8988T (cell line): ENCODE measurements around the gene ANKRD55.
"Not testable (repeated sequence)": the region's sequence is repeated elsewhere in the genome, so short reads cannot be mapped to it uniquely, and the experiment has no call there.

Source experiments
- DNase-seq: peaks from one replicate; pipeline ENCODE4 v3.0.0; 2011

The ANKRD55 gene

GRCh38 chr5:56166671-56167385 is 66.3 kb downstream of the ANKRD55 start:
- no peak for DNase-seq

DNA sequence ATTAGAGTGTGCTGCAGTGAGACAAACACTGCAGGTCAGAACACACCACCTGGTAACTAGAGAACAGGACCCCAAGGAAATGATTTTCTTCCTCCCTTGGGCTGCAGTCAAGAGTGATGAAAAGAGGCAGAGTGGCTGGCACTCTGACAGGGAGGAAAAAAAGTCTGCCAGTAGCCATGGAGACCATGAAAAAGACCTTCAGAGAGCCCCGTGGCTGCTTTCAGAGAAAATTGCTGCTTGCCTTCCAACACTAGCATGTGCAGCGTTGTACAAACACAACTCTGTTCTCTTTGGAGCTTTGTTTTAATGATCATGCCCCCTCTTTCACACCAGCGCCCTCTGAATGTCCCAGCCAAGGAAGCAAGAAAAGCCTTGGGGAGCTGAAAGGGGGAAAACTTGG is 68.8 kb downstream of the ANKRD55 start:
- no peak for DNase-seq

DNA sequence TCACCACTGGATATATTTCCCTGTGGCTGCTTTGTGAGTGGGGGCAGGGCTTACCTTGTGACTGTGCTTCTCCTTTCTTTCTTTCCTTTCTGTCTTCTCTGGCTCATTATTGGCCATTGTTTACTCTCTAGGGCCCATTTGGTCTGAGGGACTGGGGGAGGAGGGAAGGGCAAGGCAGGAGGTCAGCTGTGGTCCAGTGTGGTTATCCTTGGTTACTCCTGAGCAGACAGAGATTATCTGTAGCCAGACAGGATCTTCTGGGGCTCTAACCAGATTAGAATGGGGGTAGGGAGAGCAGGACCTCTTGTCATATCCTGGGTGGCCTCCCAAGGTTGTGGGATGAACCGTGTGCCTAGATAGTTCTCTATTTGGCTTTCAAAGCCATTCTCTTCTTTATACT is 71.2 kb downstream of the ANKRD55 start:
- no peak for DNase-seq

- DNase-seq: no peak
Observed at GRCh38 chr5:56161439-56161823, 71.7 kb downstream of the ANKRD55 start.

DNA sequence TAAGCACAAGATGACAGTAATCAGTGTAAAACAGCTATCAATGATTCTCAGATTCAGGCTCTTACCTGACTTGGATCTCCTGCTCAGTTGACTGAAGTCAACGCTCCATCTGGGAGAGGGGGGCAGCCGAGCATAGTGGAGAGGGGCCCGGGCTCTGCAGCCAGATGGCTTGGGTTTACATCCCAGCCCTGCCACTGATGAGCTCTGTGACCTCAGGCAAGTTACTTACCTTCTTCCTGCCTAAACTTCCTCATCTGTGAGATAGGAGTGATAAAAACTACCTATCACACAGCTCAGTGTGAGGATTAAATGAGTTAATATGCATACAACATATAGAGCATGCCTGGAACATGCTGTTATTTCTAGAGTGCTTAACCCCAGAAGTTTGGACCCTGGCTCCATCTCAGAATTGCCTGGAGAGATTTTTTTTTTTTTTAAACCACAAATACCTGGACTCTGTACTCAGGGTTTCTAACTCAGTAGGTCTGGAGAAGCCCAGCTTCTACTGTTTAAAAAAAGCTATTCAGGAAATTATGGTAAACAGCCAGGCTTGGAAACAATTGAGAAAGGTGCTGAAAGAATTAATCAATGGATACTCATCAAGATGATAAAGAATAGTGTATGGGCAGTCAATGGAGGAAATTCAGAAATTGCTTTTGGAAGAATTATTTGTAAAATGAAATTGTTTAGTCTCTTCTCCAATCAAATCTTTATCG is 72.2 kb downstream of the ANKRD55 start:
- no peak for DNase-seq

GRCh38 chr5:56159521-56159947 is 73.6 kb downstream of the ANKRD55 start:
- no peak for DNase-seq

- DNase-seq: no peak
Observed at GRCh38 chr5:56158331-56158960, 74.7 kb downstream of the ANKRD55 start.

DNA sequence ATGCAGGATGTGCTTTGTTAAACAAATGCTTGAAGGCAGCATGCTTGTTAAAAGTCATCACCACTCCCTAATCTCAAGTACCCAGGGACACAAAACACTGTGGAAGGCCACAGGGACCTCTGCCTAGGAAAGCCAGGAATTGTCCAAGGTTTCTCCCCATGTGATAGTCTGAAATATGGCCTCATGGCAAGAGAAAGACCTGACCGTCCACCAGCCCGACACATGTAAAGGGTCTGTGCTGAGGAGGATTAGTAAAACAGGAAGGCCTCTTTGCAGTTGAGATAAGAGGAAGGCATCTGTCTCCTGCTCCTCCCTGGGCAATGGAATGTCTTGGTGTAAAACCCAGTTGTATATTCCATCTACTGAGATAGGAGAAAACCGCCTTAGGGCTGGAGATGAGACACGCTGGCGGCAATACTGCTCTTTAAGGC is 75.9 kb downstream of the ANKRD55 start:
- not testable (repeated sequence) for DNase-seq

DNA sequence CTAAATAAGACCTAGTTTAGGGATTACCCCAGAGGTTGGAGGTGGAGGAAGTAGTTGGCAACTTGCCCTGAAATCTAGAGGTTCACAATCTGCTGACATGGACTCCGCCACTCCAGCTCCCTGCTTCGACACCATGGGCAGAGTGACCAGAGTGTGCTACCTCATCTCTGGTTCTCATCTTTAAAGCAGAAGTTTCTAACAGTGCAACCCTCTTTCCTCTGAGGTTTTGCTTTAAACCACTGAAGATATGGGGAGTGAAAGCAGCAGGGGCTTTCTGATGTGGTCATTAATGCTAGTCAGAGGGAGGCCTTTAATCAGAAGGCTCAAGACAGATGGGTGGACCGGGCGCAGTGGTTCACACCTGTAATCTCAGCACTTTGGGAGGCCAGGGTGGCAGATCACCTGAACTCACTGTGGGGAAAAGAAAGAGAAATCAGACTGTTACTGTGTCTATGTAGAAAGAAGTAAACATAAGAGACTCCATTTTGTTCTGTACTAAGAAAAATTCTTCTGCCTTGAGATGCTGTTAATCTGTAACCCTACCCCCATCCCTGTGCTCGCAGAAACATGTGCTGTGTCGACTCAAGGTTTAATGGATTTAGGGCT is 76.4 kb downstream of the ANKRD55 start:
- DNase-seq: not testable (repeated sequence)

GRCh38 chr5:56155992-56156584 is 77.0 kb downstream of the ANKRD55 start:
- DNase-seq: no peak

DNA sequence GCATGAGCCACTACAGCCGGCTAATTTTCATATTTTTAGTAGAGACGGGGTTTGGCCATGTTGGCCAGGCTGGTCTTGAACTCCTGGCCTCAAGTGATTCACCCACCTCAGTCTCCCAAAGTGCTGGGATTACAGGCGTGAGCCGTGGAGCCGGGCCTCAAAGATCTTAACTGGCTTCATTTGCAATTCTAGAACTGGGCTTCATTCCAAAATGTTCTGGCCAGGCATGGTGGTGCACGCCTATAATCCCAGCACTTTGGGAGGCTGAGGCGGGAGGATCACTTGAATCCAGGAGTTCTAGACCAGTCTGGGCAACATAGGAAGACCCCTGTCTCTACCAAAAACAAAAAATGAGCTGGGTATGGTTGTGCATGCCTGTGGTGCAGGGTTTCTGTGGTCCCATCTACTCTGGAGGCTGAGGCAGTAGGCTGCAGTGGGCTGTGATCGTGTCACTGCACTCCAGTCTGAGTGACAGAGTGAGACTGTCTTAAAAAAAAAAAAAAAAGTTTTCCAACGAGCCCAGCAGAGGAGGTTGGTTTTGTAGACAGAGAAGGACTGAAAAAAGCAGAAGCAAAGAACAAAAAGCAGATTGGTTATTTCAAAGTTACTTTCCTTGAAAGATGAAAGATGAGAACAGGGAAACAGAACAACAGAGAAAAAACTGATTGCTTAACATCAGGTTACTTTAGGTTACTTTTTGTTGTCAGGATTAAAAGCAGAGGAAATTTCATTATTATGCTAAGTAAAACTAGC is 78.2 kb downstream of the ANKRD55 start:
- no peak for DNase-seq

DNA sequence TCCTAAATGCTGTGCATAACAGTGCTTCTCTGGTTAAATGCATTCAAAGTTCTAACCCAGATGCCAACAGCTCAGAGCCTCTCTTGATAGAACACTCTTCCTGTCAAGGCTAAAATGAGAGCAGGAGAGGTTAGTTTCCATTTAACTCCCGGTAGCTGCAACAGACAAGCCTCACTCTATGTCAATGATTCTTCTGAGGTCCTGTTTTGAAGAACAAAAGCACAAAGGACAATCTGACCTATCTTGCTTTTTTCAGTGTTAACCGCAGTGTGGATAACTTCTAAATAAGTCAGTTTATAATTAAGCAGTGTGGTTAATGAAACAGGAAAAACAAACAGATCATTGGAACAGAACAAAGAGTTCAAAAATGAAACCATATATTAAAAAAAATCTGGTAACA is 80.7 kb downstream of the ANKRD55 start:
- DNase-seq: no peak

GRCh38 chr5:56150756-56151155 is 82.4 kb downstream of the ANKRD55 start:
- DNase-seq: not testable (repeated sequence)

DNA sequence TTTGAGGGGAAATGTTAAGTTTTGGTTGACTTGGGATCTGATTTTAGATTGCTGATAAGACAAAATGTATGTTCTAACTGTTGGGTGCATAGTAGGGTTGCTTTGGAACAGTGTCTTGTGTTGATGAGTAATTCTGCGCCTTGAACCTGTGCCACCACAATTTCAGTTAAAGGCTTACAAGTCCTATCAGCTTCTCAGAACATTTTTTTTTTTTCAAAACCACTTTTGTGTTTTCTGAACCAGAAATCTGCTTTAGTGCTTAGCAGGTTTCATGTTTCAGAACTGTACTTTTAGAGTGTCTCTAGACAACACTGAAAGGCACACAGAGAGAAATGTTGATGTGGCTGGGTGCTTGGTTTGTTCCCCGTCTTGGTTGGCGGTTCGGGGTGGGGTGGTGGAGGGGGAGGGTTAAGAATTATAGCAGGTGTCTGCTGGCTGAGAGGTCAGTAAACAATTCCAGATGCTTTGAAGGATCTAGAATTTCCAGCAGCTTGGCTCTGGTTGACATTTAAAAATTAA is 84.6 kb downstream of the ANKRD55 start:
- no peak for DNase-seq

GRCh38 chr5:56147659-56148230 is 85.4 kb downstream of the ANKRD55 start:
- no peak for DNase-seq

DNA sequence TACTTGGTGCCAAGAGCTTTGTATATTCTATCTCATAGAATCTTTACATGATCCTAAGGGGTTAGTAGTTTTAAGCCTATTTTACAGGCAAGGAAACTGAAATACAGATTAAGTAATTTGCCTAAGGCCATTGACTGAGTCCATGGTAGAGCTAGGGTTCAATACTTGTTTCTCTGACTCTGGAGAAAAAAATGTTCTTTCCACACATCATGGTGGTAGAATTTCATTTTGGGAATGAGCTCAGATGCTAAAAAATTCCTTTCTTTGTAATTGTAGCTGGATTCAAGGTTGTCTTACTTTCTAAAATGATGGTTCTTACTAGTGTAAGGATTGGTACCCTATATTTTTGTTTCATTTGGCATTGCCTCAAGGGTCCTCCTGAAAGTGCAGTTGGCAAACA is 86.0 kb downstream of the ANKRD55 start:
- DNase-seq: no peak

GRCh38 chr5:56146674-56147073 is 86.5 kb downstream of the ANKRD55 start:
- DNase-seq: no peak

GRCh38 chr5:56145511-56145910 is 87.6 kb downstream of the ANKRD55 start:
- DNase-seq: no peak

- no peak for DNase-seq
Observed at GRCh38 chr5:56145106-56145505, 88.0 kb downstream of the ANKRD55 start.

DNA sequence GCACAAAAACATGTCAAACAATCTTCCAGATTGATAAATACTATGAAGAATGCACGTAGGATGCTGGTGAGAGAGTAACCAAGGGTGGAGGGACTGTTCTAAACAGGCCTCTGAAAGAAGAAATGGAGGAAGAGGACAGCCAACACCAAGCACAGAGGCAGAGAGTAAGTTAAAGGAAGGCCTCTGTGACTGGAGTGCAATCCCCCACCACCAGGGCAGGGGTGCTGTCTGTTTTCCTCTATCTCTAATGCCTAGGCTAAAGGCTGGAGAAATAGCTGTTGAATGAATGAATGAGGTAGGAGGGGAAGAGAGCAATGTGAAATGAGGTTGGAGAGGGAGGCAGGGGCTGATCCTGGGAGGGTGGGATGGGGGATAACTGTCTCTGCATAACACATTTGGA is 88.9 kb downstream of the ANKRD55 start:
- DNase-seq: no peak

GRCh38 chr5:56143373-56143714 is 89.8 kb downstream of the ANKRD55 start:
- no peak for DNase-seq
